OCI-LY3 (cell line): ENCODE data around the gene SCNN1A.

Experiments
- H2AFZ ChIP-seq: fragments of 200-600, 300-600 bp; shearing (Covaris generic); 2 replicates; pipeline ENCODE4 v1.6.0; 2014; ENCODE audit warnings: antibody characterized with exemption, low read depth, low read length
- H3K27ac ChIP-seq: fragments of 200-600, 300-600 bp; sonication (generic); 2 replicates; pipeline ENCODE4 v1.5.1; 2014; ENCODE audit warnings: mild to moderate bottlenecking, low read length, moderate library complexity, mixed read lengths
- H3K27me3 ChIP-seq: fragments of 200-600, 300-600 bp; sonication (generic); 2 replicates; pipeline ENCODE4 v1.6.1; 2014; ENCODE audit warnings: low read depth, low read length, mixed read lengths
- H3K36me3 ChIP-seq: fragments of 200-600, 300-600 bp; sonication (generic); replicated peaks from 2 replicates; pipeline ENCODE3; 2014; ENCODE audit warnings: low read depth, low read length, mixed read lengths
- H3K4me1 ChIP-seq: fragments of 300-600, 200-600 bp; sonication (generic); 2 replicates; pipeline ENCODE4 v1.6.1; 2014; ENCODE audit warnings: low read length, mixed read lengths
- H3K4me2 ChIP-seq: fragments of 200-600, 300-600 bp; sonication (generic); 2 replicates; pipeline ENCODE4 v1.6.1; 2014; ENCODE audit warnings: low read length, mixed read lengths
- H3K4me3 ChIP-seq: fragments of 300-600, 200-600 bp; sonication (generic); 2 replicates; pipeline ENCODE4 v1.5.1; 2014; ENCODE audit warnings: antibody characterized with exemption, mild to moderate bottlenecking, low read length, moderate library complexity
- H3K79me2 ChIP-seq: fragments of 300-600, 200-600 bp; shearing (Covaris generic); 2 replicates; pipeline ENCODE4 v1.6.1; 2014; ENCODE audit warnings: mild to moderate bottlenecking, low read length, mixed read lengths
- H3K9ac ChIP-seq: fragments of 300-600, 200-600 bp; shearing (Covaris generic); 2 replicates; pipeline ENCODE4 v1.6.0; 2014; ENCODE audit warnings: mild to moderate bottlenecking, low read length, moderate library complexity
- H3K9me3 ChIP-seq: fragments of 200-600, 300-600 bp; shearing (Covaris generic); 2 replicates; pipeline ENCODE4 v1.6.1; 2014; ENCODE audit warnings: low read length, mixed read lengths; ENCODE audit not compliant: insufficient read depth
- H4K20me1 ChIP-seq: fragments of 200-600, 300-600 bp; sonication (generic); 2 replicates; pipeline ENCODE4 v1.6.1; 2016; ENCODE audit warnings: low read length, mixed read lengths; ENCODE audit not compliant: insufficient read depth
- CTCF ChIP-seq: fragments of 200-600, 300-600 bp; sonication (generic); IDR thresholded peaks from 2 replicates; pipeline ENCODE4 v1.5.1; 2014; ENCODE audit warnings: antibody characterized with exemption, low read length, low read depth
- EZH2phosphoT487 ChIP-seq: fragments of 200-600 bp; shearing (Covaris generic); IDR thresholded peaks from 2 replicates; pipeline ENCODE4 v1.6.1; 2018; ENCODE audit warnings: antibody characterized with exemption, mixed run types, low read depth

Gene SCNN1A

GRCh38 chr12:6360578-6361490, 14.5 kb downstream of the SCNN1A start:
- Histone ChIP-seq H3K9ac (no peak overlapping the region), H3K4me3 (no peak overlapping the region), H4K20me1 (no peaks in the 10 kb centered on the region), H3K4me2 (no peak overlapping the region), H2AFZ (no peak overlapping the region), H3K9me3 (no peaks in the 10 kb centered on the region), H3K27me3 (peaks cover 25% of the 10 kb centered on the region), H3K27ac (no peak overlapping the region), H3K4me1 (no peaks in the 10 kb centered on the region), H3K79me2 (no peaks in the 10 kb centered on the region), H3K36me3 (no peaks in the 10 kb centered on the region)
- TF ChIP-seq EZH2phosphoT487 (no peak), CTCF (no peak)

GRCh38 chr12:6360080-6360571, 15.2 kb downstream of the SCNN1A start:
- no peaks in the 10 kb centered on the region for H3K9me3 ChIP-seq
- no peaks in the 10 kb centered on the region for H3K4me1 ChIP-seq
- no peaks in the 10 kb centered on the region for H4K20me1 ChIP-seq
- H3K4me3 ChIP-seq: no peak overlapping the region
- H3K9ac ChIP-seq: no peak overlapping the region
- no peak overlapping the region for H3K27ac ChIP-seq
- H2AFZ ChIP-seq: no peak overlapping the region
- H3K79me2 ChIP-seq: no peaks in the 10 kb centered on the region
- H3K4me2 ChIP-seq: no peak overlapping the region
- no peaks in the 10 kb centered on the region for H3K36me3 ChIP-seq
- no peak for TF ChIP-seq EZH2phosphoT487
- no peak for TF ChIP-seq CTCF
- H3K27me3 ChIP-seq: peaks cover 32% of the 10 kb centered on the region

- no peaks in the 10 kb centered on the region for H3K4me1 ChIP-seq
- TF ChIP-seq CTCF (no peak), EZH2phosphoT487 (no peak)
- H3K36me3 ChIP-seq: no peaks in the 10 kb centered on the region
Observed at GRCh38 chr12:6358881-6359280, 16.5 kb downstream of the SCNN1A start.

GRCh38 chr12:6356374-6356820, 19.0 kb downstream of the SCNN1A start:
- H2AFZ ChIP-seq: no peak overlapping the region
- no peak overlapping the region for H3K9ac ChIP-seq
- no peak overlapping the region for H3K4me2 ChIP-seq
- H3K27me3 ChIP-seq: peaks cover 35% of the 10 kb centered on the region
- no peaks in the 10 kb centered on the region for H3K36me3 ChIP-seq
- H3K79me2 ChIP-seq: no peaks in the 10 kb centered on the region
- H3K4me1 ChIP-seq: no peaks in the 10 kb centered on the region
- H4K20me1 ChIP-seq: no peaks in the 10 kb centered on the region
- H3K9me3 ChIP-seq: no peaks in the 10 kb centered on the region
- no peak for TF ChIP-seq EZH2phosphoT487
- no peak for TF ChIP-seq CTCF
- no peak overlapping the region for H3K27ac ChIP-seq
- H3K4me3 ChIP-seq: no peak overlapping the region

More at GRCh38 chr12:6358881-6359280, 16.5 kb downstream of the SCNN1A start:
- Histone ChIP-seq H3K9me3 (no peaks in the 10 kb centered on the region), H3K9ac (no peak overlapping the region), H3K4me3 (no peak overlapping the region), H2AFZ (no peak overlapping the region), H3K27me3 (peaks cover 35% of the 10 kb centered on the region), H3K79me2 (no peaks in the 10 kb centered on the region), H3K4me2 (no peak overlapping the region), H3K27ac (no peak overlapping the region), H4K20me1 (no peaks in the 10 kb centered on the region)
